Trophoblast cell (in vitro differentiated cells and primary cell): ENCODE data around the gene BCL2L12.

Experiments
- DNase-seq, 2 donors: peaks; one replicate each; pipeline ENCODE4 v3.0.0-alpha.2; 2016
- H2AFZ ChIP-seq: 2 replicates; pipeline ENCODE4 v1.6.1; 2013; ENCODE audit warnings: low read length, moderate library complexity, mild to moderate bottlenecking; ENCODE audit not compliant: insufficient read depth, poor library complexity
- H2AK5ac ChIP-seq: 2 replicates; pipeline ENCODE4 v1.6.1; 2013; ENCODE audit warnings: mild to moderate bottlenecking, low read length
- H2BK120ac ChIP-seq: 2 replicates; pipeline ENCODE4 v1.6.1; 2013; ENCODE audit warnings: low read length, mild to moderate bottlenecking, moderate library complexity; ENCODE audit not compliant: insufficient read depth, poor library complexity
- H2BK12ac ChIP-seq: 2 replicates; pipeline ENCODE4 v1.6.1; 2013; ENCODE audit warnings: mild to moderate bottlenecking, low read length, moderate library complexity
- H2BK5ac ChIP-seq: 2 replicates; pipeline ENCODE4 v1.6.1; 2013; ENCODE audit warnings: low read length, low read depth, moderate library complexity, mild to moderate bottlenecking; ENCODE audit not compliant: poor library complexity
- H3K14ac ChIP-seq: 2 replicates; pipeline ENCODE4 v1.6.1; 2013; ENCODE audit warnings: mild to moderate bottlenecking, low read length
- H3K18ac ChIP-seq: 2 replicates; pipeline ENCODE4 v1.6.1; 2013; ENCODE audit warnings: mild to moderate bottlenecking, low read length
- H3K23ac ChIP-seq: 2 replicates; pipeline ENCODE4 v1.6.1; 2013; ENCODE audit warnings: low read length
- H3K27ac ChIP-seq: 2 replicates; pipeline ENCODE4 v1.5.1; 2013; ENCODE audit warnings: low read depth, mild to moderate bottlenecking, inconsistent platforms, low read length, moderate library complexity
- H3K27me3 ChIP-seq: 2 replicates; pipeline ENCODE4 v1.6.1; 2013; ENCODE audit warnings: inconsistent platforms, mild to moderate bottlenecking, low read length, moderate library complexity; ENCODE audit not compliant: insufficient read depth
- H3K36me3 ChIP-seq, 2 experiments: 1 replicate in 1 of 2; 2 replicates in 1 of 2; pipeline ENCODE4 v1.6.1; 2013; ENCODE audit warnings: low read length in 2 of 2, mild to moderate bottlenecking in 2 of 2, moderate library complexity in 1 of 2; ENCODE audit not compliant: insufficient read depth in 2 of 2, control insufficient read depth in 1 of 2
- H3K4ac ChIP-seq: 2 replicates; pipeline ENCODE4 v1.6.1; 2013; ENCODE audit warnings: low read depth, mild to moderate bottlenecking, low read length, moderate library complexity
- H3K4me1 ChIP-seq, 2 experiments: 1 replicate in 1 of 2; 2 replicates in 1 of 2; pipeline ENCODE4 v1.6.1; 2013; ENCODE audit warnings: low read length in 2 of 2, mild to moderate bottlenecking in 2 of 2, moderate library complexity in 1 of 2; ENCODE audit not compliant: insufficient read depth in 2 of 2, control insufficient read depth in 1 of 2
- H3K4me2 ChIP-seq: 2 replicates; pipeline ENCODE4 v1.6.1; 2013; ENCODE audit warnings: inconsistent platforms, mild to moderate bottlenecking, low read length, moderate library complexity
- H3K4me3 ChIP-seq: 2 replicates; pipeline ENCODE4 v1.5.1; 2013; ENCODE audit warnings: mild to moderate bottlenecking, low read depth, low read length, inconsistent platforms
- H3K79me1 ChIP-seq: one replicate; pipeline ENCODE4 v1.6.1; 2013; ENCODE audit warnings: low read length
- H3K79me2 ChIP-seq: 2 replicates; pipeline ENCODE4 v1.6.1; 2013; ENCODE audit warnings: low read length, mild to moderate bottlenecking; ENCODE audit not compliant: control insufficient read depth, insufficient read depth, poor library complexity
- H3K9ac ChIP-seq: 2 replicates; pipeline ENCODE4 v1.6.1; 2013; ENCODE audit warnings: mild to moderate bottlenecking, low read length
- H3K9me3 ChIP-seq: 2 replicates; pipeline ENCODE4 v1.6.1; 2013; ENCODE audit warnings: low read depth, mild to moderate bottlenecking, control low read depth, inconsistent platforms, low read length; ENCODE audit not compliant: insufficient read depth
- H4K12ac ChIP-seq: 2 replicates; pipeline ENCODE4 v1.6.1; 2013; ENCODE audit warnings: low read depth, mild to moderate bottlenecking, low read length, moderate library complexity
- H4K8ac ChIP-seq: 2 replicates; pipeline ENCODE4 v1.6.1; 2013; ENCODE audit warnings: low read depth, mild to moderate bottlenecking, low read length, moderate library complexity
- H4K91ac ChIP-seq: one replicate; pipeline ENCODE4 v1.6.1; 2013; ENCODE audit warnings: low read depth, mild to moderate bottlenecking, low read length, moderate library complexity
- WGBS: extraction: QIAGEN DNeasy Blood & Tissue Kit; methylation state at CpG from one replicate; pipeline ENCODE4 v1.1.7; 2013; ENCODE audit warnings: missing lambda C conversion rate; ENCODE audit not compliant: insufficient read length, insufficient coverage; ENCODE audit errors: extremely low coverage; 5-methylcytosine and 5-hydroxymethylcytosine counted together

BCL2L12 gene

DNA sequence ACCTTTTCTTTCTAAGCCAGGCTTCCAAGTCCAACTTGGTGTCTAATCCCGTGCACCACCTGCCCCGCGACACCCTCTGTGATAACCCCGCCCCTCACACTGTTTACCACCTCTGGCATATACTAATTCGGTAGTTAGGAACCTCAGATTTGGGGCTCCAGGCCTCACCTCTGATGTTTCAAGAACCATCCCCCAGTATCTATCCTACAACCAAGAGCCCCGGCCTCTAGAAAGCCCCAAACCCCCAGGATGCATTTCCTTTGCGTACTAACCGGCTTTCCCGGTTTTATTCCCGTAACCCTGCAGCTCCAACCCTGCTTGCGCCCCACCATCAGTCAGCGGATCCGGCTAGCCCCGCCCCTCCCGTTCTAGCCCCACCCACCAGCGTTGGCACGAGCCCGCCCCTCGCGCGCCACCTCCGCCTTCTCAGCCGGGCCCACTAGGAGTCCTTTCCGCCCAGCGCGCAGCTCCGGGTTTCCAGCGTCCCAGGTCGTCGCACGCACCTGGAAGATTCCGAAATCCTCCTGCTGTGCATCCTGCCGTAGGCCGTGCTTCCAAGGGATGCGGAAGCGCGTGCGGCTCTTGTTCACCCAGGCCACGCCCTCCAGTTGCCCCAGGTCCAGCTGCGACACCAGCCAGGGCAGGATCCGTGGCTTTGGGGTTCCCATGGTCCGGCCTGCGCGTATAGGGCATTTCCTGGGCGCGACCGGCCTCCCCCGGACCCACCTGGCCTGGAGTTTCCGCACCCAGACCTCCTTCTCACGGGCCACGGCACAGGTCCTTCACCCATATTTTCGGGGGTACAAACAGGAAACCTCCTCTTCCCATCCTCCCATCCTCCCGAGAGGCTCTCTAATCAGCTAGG, 1.3 kb upstream of the BCL2L12 start:
- Histone ChIP-seq H3K27ac (peak overlapping the region; percentile 78), H3K79me2 (peaks cover 19% of the 10 kb centered on the region), H3K23ac (no peak overlapping the region), H3K36me3 (peaks cover 42 to 46% of the 10 kb centered on the region in 2 experiments), H2AFZ (peak overlapping the region; percentile 91), H4K8ac (peak overlapping the region; percentile 93), H2BK5ac (peak overlapping the region; percentile 71), H3K4me1 (peaks cover 7 to 9% of the 10 kb centered on the region in 2 experiments), H4K91ac (peak overlapping the region; percentile 93), H3K18ac (peak overlapping the region; percentile 97), H2BK120ac (peak overlapping the region; percentile 70), H3K4ac (peak overlapping the region; percentile 53), H3K9ac (peak overlapping the region; percentile 51), H3K4me3 (peak overlapping the region; percentile 86), H3K4me2 (peak overlapping the region; percentile 99), H3K27me3 (no peaks in the 10 kb centered on the region), H3K9me3 (peaks cover 4% of the 10 kb centered on the region), H2BK12ac (no peak overlapping the region), H3K79me1 (peaks cover 12% of the 10 kb centered on the region), H4K12ac (peak overlapping the region; percentile 95), H2AK5ac (peak overlapping the region; percentile 96), H3K14ac (peak overlapping the region; percentile 76)
- peak; percentile 97 for DNase-seq
- no CpG with 5 or more reads among the region's 53 CpGs for WGBS

- no peak overlapping the region for H3K23ac ChIP-seq
- H3K4me2 ChIP-seq = peak overlapping the region; percentile 99
- peaks cover 3% of the 10 kb centered on the region for H3K9me3 ChIP-seq
- H2BK120ac ChIP-seq = peak overlapping the region; percentile 70
- H3K79me1 ChIP-seq = peaks cover 12% of the 10 kb centered on the region
- H3K18ac ChIP-seq = peak overlapping the region; percentile 97
- peak overlapping the region; percentile 53 for H3K4ac ChIP-seq
- peak overlapping the region; percentile 93 for H4K8ac ChIP-seq
- H3K4me1 ChIP-seq = peaks cover 7 to 9% of the 10 kb centered on the region in 2 experiments
- H3K9ac ChIP-seq = peak overlapping the region; percentile 51
- peak overlapping the region; percentile 78 for H3K27ac ChIP-seq
- DNase-seq = no peak
- peak overlapping the region; percentile 95 for H4K12ac ChIP-seq
- no peaks in the 10 kb centered on the region for H3K27me3 ChIP-seq
- H3K14ac ChIP-seq = peak overlapping the region; percentile 76
- peaks cover 19% of the 10 kb centered on the region for H3K79me2 ChIP-seq
- H2BK5ac ChIP-seq = peak overlapping the region; percentile 71
- no peak overlapping the region for H2BK12ac ChIP-seq
- H3K36me3 ChIP-seq = peaks cover 41 to 44% of the 10 kb centered on the region in 2 experiments
- peak overlapping the region; percentile 86 for H3K4me3 ChIP-seq
- peak overlapping the region; percentile 93 for H4K91ac ChIP-seq
- peak overlapping the region; percentile 96 for H2AK5ac ChIP-seq
- peak overlapping the region; percentile 91 for H2AFZ ChIP-seq
- no CpG with 5 or more reads among the region's 7 CpGs for WGBS
These were observed 740 bp upstream of the BCL2L12 start for GRCh38 chr19:49665036-49665350.

GRCh38 chr19:49666120-49666444, 349 bp downstream of the BCL2L12 start:
- no CpG with 5 or more reads among the region's 9 CpGs for WGBS
- Histone ChIP-seq H3K9ac (peak overlapping the region; percentile 86), H3K14ac (peak overlapping the region; percentile 75), H4K12ac (peak overlapping the region; percentile 66), H3K36me3 (peaks cover 37 to 39% of the 10 kb centered on the region in 2 experiments), H4K8ac (peak overlapping the region; percentile 24), H3K4ac (peak overlapping the region; percentile 38), H2AK5ac (peak overlapping the region; percentile 18), H3K4me3 (peak overlapping the region; percentile 80), H2AFZ (peak overlapping the region; percentile 53), H3K27me3 (no peaks in the 10 kb centered on the region), H4K91ac (peak overlapping the region; percentile 50), H3K79me2 (peaks cover 19% of the 10 kb centered on the region), H3K9me3 (no peaks in the 10 kb centered on the region), H3K23ac (no peak overlapping the region), H3K4me1 (peaks cover 7 to 9% of the 10 kb centered on the region in 2 experiments), H2BK5ac (no peak overlapping the region), H3K79me1 (peaks cover 12% of the 10 kb centered on the region), H3K27ac (no peak overlapping the region), H2BK12ac (no peak overlapping the region), H3K4me2 (peak overlapping the region; percentile 99), H3K18ac (peak overlapping the region; percentile 38), H2BK120ac (peak overlapping the region; percentile 44)
- no peak for DNase-seq

- no peak overlapping the region for H4K8ac ChIP-seq
- H3K14ac ChIP-seq = no peak overlapping the region
- H3K27me3 ChIP-seq = no peaks in the 10 kb centered on the region
- no peak overlapping the region for H2AK5ac ChIP-seq
- H3K79me2 ChIP-seq = peaks cover 19% of the 10 kb centered on the region
- no peak overlapping the region for H3K9ac ChIP-seq
- no peaks in the 10 kb centered on the region for H3K9me3 ChIP-seq
- no peak overlapping the region for H3K4me2 ChIP-seq
- H3K18ac ChIP-seq = no peak overlapping the region
- H2BK120ac ChIP-seq = no peak overlapping the region
- H2AFZ ChIP-seq = no peak overlapping the region
- H4K12ac ChIP-seq = no peak overlapping the region
- H3K23ac ChIP-seq = no peak overlapping the region
- no peak overlapping the region for H3K27ac ChIP-seq
- H2BK12ac ChIP-seq = no peak overlapping the region
- DNase-seq = no peak
- whole genome bisulfite sequencing = no CpG with 5 or more reads among the region's 2 CpGs
- H3K4me3 ChIP-seq = no peak overlapping the region
- H3K79me1 ChIP-seq = peaks cover 14% of the 10 kb centered on the region
- H3K4ac ChIP-seq = no peak overlapping the region
- H2BK5ac ChIP-seq = no peak overlapping the region
- H3K36me3 ChIP-seq = peaks cover 26 to 29% of the 10 kb centered on the region in 2 experiments
- peaks cover 9 to 16% of the 10 kb centered on the region in 2 experiments for H3K4me1 ChIP-seq
- no peak overlapping the region for H4K91ac ChIP-seq
These were observed 1.7 kb downstream of the BCL2L12 start for GRCh38 chr19:49667473-49667872.
